C4-2B (cell line): ENCODE data around the gene PRKD2.

Experiments
- H3K27ac ChIP-seq: fragments of 450-650 bp; 2 replicates; pipeline ENCODE4 v1.5.1; 2017
- CTCF ChIP-seq: fragments of 450-650 bp; conservative IDR thresholded peaks from 2 replicates; pipeline ENCODE4 v1.5.1; 2017; ENCODE audit warnings: mild to moderate bottlenecking
- ZFX ChIP-seq: fragments of 450-650 bp; IDR thresholded peaks from 2 replicates; pipeline ENCODE4 v1.6.1; 2017

The PRKD2 gene

GRCh38 chr19:46659151-46660007 lies 57.5 kb downstream of the PRKD2 start:
- H3K27ac ChIP-seq, result no peak overlapping the region
- TF ChIP-seq ZFX (no peak), CTCF (no peak)

DNA sequence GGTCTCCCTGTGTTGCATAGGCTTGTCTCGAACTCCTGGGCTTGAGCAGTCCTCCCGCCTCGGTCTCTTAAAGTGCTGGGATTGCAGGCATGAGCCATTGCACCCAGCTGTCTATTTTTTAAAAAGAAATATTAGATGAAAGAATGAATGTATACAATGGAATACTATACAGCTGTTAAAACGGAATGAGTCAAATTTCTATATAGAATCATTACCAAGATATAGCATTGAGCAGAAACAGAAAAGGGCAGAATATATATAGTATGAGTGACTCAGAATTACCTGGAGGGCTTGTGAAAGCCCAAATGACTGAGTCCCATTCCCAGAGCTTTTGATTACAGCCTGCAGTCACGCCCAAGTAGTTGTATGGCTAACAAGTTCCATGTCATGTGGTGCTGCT lies 60.4 kb downstream of the PRKD2 start:
- H3K27ac ChIP-seq, result no peak overlapping the region
- TF ChIP-seq CTCF, result no peak
- TF ChIP-seq ZFX, result no peak

GRCh38 chr19:46654621-46655152 lies 62.2 kb downstream of the PRKD2 start:
- no peak for TF ChIP-seq ZFX
- TF ChIP-seq CTCF, result no peak

GRCh38 chr19:46650445-46650844 lies 66.5 kb downstream of the PRKD2 start:
- TF ChIP-seq CTCF, result no peak
- no peak for TF ChIP-seq ZFX

More at GRCh38 chr19:46654621-46655152, 62.2 kb downstream of the PRKD2 start:
- H3K27ac ChIP-seq, result no peak overlapping the region

DNA sequence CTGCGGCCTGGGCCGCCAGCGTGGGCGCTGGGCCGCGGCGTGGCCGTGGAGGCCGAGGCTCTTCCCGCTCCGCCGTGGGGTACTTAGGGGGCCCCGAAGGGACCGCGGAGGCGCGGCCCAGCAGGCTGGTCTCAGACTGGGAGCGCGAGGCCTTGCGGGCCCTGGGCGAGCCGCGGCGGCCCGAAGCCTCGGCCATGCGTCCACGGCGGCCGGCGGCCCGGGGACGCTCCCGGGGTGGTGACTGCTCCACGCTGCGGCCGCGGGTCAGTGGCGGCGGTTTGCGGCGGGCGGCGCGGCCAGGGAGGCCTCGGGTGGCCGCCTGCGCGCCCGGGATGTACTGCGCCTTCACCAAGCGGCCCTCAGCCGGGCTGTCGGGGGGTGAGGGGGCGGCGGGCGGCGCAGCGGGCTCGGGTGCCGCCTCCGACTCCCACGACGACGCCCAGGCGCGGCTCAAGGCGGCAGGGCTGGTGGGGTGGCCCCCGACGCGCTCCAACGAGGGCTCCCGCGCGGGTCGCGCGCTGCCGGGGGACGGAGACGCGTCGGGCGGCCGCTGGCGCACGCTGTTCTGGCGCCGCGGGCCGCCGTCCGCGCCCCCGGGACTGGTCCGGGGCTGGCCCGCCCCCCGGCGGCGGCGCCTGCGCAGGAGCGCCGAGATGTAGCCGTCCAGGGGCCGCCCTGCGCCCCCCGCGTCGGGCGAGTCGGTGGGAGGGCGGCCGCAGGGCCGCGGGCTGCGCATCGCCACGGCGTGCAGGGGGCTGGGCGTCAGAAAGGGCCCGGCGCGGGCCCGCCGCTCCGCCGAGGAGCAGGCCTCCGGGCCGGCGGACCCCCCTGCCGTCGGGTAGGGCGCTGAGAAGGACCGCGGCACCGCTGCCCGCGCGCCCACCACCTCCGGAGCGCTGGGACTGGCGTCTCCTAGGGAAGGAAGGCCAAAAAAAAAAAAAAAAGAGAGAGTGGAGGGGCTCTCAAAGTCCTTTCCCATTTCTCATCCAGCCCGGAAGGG lies 67.7 kb downstream of the PRKD2 start:
- H3K27ac ChIP-seq, result no peak overlapping the region
- TF ChIP-seq ZFX (no peak), CTCF (no peak)

More at GRCh38 chr19:46650445-46650844, 66.5 kb downstream of the PRKD2 start:
- H3K27ac ChIP-seq, result no peak overlapping the region

GRCh38 chr19:46648060-46648960 lies 68.6 kb downstream of the PRKD2 start:
- no peak for TF ChIP-seq ZFX
- TF ChIP-seq CTCF, result no peak
- H3K27ac ChIP-seq, result no peak overlapping the region
